ENCODE results near the gene IL1RAPL2.

DNA sequence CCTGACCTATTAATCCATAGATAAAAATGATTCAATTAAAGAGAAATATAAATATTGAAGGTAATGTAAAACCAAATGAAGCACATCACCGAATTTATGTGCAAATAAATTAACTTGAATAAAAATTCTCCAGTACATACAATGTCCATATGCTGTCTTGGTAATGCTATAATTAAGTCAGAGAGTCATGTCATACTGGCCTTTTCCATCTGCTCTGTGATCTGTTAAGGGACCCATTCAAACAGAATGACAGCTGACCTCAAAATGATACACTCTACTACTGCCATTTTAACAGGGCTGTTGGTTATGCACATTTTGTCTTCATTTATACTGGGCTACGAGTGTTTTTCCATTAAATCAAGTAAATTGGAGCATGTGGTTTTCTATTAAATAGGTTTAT is 555.2 kb downstream of the IL1RAPL2 start:
- TF ChIP-seq, protein P1, sequence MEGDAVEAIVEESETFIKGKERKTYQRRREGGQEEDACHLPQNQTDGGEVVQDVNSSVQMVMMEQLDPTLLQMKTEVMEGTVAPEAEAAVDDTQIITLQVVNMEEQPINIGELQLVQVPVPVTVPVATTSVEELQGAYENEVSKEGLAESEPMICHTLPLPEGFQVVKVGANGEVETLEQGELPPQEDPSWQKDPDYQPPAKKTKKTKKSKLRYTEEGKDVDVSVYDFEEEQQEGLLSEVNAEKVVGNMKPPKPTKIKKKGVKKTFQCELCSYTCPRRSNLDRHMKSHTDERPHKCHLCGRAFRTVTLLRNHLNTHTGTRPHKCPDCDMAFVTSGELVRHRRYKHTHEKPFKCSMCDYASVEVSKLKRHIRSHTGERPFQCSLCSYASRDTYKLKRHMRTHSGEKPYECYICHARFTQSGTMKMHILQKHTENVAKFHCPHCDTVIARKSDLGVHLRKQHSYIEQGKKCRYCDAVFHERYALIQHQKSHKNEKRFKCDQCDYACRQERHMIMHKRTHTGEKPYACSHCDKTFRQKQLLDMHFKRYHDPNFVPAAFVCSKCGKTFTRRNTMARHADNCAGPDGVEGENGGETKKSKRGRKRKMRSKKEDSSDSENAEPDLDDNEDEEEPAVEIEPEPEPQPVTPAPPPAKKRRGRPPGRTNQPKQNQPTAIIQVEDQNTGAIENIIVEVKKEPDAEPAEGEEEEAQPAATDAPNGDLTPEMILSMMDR (IDR thresholded peaks at IDR 0.05): no peak
- TF ChIP-seq POLR2A (IDR thresholded peaks at IDR 0.05): no peak
